AG08396 (cell line): ENCODE results near the gene CATSPER3.

ENCODE experiments used
- DNase-seq: peaks from one replicate; pipeline ENCODE4 v3.0.0; 2012; ENCODE audit warnings: low spot score, mixed read lengths

CATSPER3 gene

GRCh38 chr5:135041145-135041587 lies 73.5 kb downstream of the CATSPER3 start:
- no peak for DNase-seq

- DNase-seq = no peak
These were observed 74.0 kb downstream of the CATSPER3 start for GRCh38 chr5:135041726-135042125.

GRCh38 chr5:135042595-135042994 lies 74.9 kb downstream of the CATSPER3 start:
- no peak for DNase-seq

- DNase-seq = no peak
These were observed 77.8 kb downstream of the CATSPER3 start for GRCh38 chr5:135045488-135045887.

- DNase-seq = no peak
These were observed 79.1 kb downstream of the CATSPER3 start for GRCh38 chr5:135046661-135047346.

- no peak for DNase-seq
These were observed 79.6 kb downstream of the CATSPER3 start for GRCh38 chr5:135047347-135047695.

- DNase-seq = no peak
These were observed 80.6 kb downstream of the CATSPER3 start for GRCh38 chr5:135048286-135048685.

GRCh38 chr5:135048930-135049329 lies 81.2 kb downstream of the CATSPER3 start:
- DNase-seq = no peak

GRCh38 chr5:135050244-135050767 lies 82.6 kb downstream of the CATSPER3 start:
- no peak for DNase-seq

- no peak for DNase-seq
These were observed 83.7 kb downstream of the CATSPER3 start for GRCh38 chr5:135051399-135051798.

- DNase-seq = no peak
These were observed 84.2 kb downstream of the CATSPER3 start for GRCh38 chr5:135051872-135052271.

GRCh38 chr5:135052511-135053145 lies 84.9 kb downstream of the CATSPER3 start:
- no peak for DNase-seq

GRCh38 chr5:135053278-135053677 lies 85.6 kb downstream of the CATSPER3 start:
- no peak for DNase-seq

GRCh38 chr5:135053989-135054388 lies 86.3 kb downstream of the CATSPER3 start:
- DNase-seq = no peak

- no peak for DNase-seq
These were observed 86.8 kb downstream of the CATSPER3 start for GRCh38 chr5:135054546-135054945.

- DNase-seq = no peak
These were observed 87.7 kb downstream of the CATSPER3 start for GRCh38 chr5:135055396-135055795.

- no peak for DNase-seq
These were observed 88.8 kb downstream of the CATSPER3 start for GRCh38 chr5:135056316-135057030.

- DNase-seq = no peak
These were observed 89.5 kb downstream of the CATSPER3 start for GRCh38 chr5:135057233-135057632.

GRCh38 chr5:135058331-135058732 lies 90.6 kb downstream of the CATSPER3 start:
- no peak for DNase-seq

GRCh38 chr5:135059000-135059923 lies 91.6 kb downstream of the CATSPER3 start:
- no peak for DNase-seq

- DNase-seq = no peak
These were observed 92.3 kb downstream of the CATSPER3 start for GRCh38 chr5:135060021-135060420.

GRCh38 chr5:135061001-135061400 lies 93.3 kb downstream of the CATSPER3 start:
- no peak for DNase-seq
